Measurements from ENCODE around the gene GRHL1.
"Not testable (repeated sequence)": the region's sequence is repeated elsewhere in the genome, so short reads cannot be mapped to it uniquely, and the experiment has no call there.

- TF ChIP-seq POLR2A, CTCF (IDR thresholded peaks at IDR 0.05): not testable (repeated sequence)
Measured at GRCh38 chr2:10015376-10015989, 64.0 kb downstream of the GRHL1 start.
